HUES64 (cell line): Measurements from ENCODE around the gene TMEM119.
"Not testable (repeated sequence)": the region's sequence is repeated elsewhere in the genome, so short reads cannot be mapped to it uniquely, and the experiment has no call there.

Experiments
- H3K27ac ChIP-seq: 2 replicates; pipeline ENCODE4 v1.7.0; 2013; ENCODE audit warnings: low read depth, low read length, inconsistent platforms
- H3K27me3 ChIP-seq: 2 replicates; pipeline ENCODE4 v1.6.1; 2013; ENCODE audit warnings: mild to moderate bottlenecking, low read length; ENCODE audit not compliant: insufficient read depth
- H3K36me3 ChIP-seq: 2 replicates; pipeline ENCODE4 v1.6.1; 2013; ENCODE audit warnings: mild to moderate bottlenecking, low read length; ENCODE audit not compliant: insufficient read depth
- H3K4me1 ChIP-seq: 2 replicates; pipeline ENCODE4 v1.6.1; 2013; ENCODE audit warnings: mild to moderate bottlenecking, low read length, moderate library complexity; ENCODE audit not compliant: insufficient read depth
- H3K4me3 ChIP-seq: 2 replicates; pipeline ENCODE4 v1.5.1; 2013; ENCODE audit warnings: mild to moderate bottlenecking, low read length, moderate library complexity
- H3K9ac ChIP-seq: 2 replicates; pipeline ENCODE4 v1.6.1; 2013; ENCODE audit warnings: mild to moderate bottlenecking, low read depth, low read length
- H3K9me3 ChIP-seq: 2 replicates; pipeline ENCODE4 v1.6.1; 2013; ENCODE audit warnings: low read depth, low read length; ENCODE audit not compliant: insufficient read depth
- WGBS: fragments of 150-250, 120-280 bp; methylation state at CpG from one replicate; pipeline ENCODE4 v1.1.7; 2013; ENCODE audit warnings: missing lambda C conversion rate; 5-methylcytosine and 5-hydroxymethylcytosine counted together

The TMEM119 gene

DNA sequence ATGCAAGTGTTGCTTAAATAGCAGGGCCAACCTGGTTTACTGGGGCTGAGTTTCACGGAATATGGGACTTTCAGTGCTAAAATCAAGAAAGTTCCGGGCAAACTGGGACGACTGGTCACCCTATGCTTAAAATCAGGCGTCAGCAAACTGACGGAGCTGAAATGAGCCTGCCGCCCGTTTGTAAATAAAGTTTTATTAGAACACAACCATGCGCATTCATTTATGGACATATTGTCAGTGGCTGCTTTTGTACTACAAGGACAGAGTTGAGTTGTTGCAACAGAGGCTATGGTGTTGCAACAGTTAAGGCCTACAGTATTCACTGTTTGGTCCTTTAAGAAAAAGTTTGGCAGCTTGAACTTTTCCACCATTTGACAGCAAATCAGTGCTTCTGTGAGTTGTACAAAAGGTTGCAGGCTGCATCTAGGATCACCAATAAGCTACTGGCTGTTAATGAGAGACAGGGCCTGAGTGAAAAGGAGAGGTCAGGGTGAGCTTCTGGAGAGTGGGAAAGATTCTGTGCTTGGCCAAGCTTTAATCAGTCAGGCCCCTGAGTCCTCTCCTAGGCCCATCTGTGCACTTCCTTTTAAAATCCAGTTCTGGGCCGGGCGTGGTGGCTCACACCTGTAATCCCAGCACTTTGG is 22.5 kb upstream of the TMEM119 start:
- peaks cover 7% of the 10 kb centered on the region; the same call in 1 of the 2 replicates for H3K4me1 ChIP-seq
- H3K27ac ChIP-seq = no peak overlapping the region
- no peak overlapping the region for H3K4me3 ChIP-seq
- 94% methylated on average over 10 of the region's 10 CpGs for WGBS
- H3K27me3 ChIP-seq = no peaks in the 10 kb centered on the region
- H3K36me3 ChIP-seq = no peaks in the 10 kb centered on the region
- no peak overlapping the region for H3K9ac ChIP-seq
- H3K9me3 ChIP-seq = peaks cover 3% of the 10 kb centered on the region; the same call in 1 of the 2 replicates

GRCh38 chr12:108619369-108620160 is 21.7 kb upstream of the TMEM119 start:
- Histone ChIP-seq H3K27me3 (no peaks in the 10 kb centered on the region), H3K36me3 (no peaks in the 10 kb centered on the region), H3K4me1 (peaks cover 5% of the 10 kb centered on the region; the same call in 1 of the 2 replicates), H3K4me3 (no peak overlapping the region), H3K9ac (no peak overlapping the region), H3K27ac (no peak overlapping the region), H3K9me3 (peaks cover 3% of the 10 kb centered on the region; the same call in 1 of the 2 replicates)
- WGBS = 93% methylated on average over 14 of the region's 14 CpGs

DNA sequence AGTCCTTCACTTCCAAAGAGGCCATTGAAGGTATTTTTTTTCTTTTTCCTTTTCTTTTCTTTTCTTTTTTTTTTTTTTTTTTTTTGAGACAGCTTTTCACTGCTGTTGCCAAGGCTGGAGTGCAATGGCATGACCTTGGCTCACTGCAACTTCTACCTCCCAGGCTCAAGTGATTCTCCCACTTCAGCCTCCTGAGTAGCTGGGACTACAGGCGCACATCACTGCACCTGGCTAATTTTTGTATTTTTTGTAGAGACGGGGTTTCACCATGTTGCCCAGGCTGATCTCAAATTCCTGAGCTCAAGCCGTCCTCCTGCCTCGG is 21.0 kb upstream of the TMEM119 start:
- H3K9me3 ChIP-seq, H3K4me3 ChIP-seq, H3K4me1 ChIP-seq, H3K36me3 ChIP-seq, H3K27ac ChIP-seq, H3K9ac ChIP-seq, H3K27me3 ChIP-seq: not testable (repeated sequence)
- WGBS = 92% methylated on average over 4 of the region's 4 CpGs

DNA sequence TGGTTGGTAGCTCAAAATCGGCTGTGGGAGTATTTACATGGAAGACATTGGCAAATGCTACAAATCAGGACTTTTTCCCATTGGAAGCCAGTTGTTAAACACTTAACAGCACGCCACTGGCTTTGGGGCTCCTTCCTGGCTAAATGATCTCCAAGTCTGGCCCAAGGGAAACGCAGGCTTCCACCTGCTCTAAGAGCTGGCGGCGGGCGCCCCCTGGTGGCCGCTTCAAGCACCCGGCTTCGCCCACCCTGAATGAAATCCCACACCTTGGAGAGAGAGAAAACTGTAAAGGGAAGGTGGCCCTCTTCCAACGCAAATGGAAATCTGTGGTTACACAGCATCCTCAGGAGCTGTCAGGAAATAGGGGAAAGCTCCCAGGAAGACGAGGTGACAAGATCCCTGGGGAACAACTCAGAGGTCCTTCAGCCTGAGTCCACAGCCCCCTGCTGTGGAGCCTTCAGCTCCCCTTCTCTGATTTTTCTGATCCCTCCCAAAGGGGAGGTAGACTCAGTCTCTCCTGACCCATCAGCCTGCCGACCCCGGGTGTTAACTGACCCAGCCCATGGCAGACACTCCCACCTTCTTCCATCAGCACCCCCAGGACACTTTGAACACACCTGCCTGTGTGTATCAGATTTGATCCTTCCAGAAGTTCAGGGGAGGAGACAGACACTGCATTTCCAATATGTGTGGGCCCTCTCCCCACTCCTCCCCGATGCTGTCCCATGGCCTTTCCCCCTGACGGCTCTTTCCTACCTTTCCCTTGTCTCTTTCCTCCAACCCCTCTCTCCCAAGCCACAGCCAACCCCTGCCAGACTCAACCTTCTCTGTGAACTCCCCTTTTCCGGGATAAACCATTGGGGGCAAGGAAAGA is 20.4 kb upstream of the TMEM119 start:
- H3K9me3 ChIP-seq = peaks cover 3% of the 10 kb centered on the region; the same call in 1 of the 2 replicates
- no peak overlapping the region for H3K9ac ChIP-seq

DNA sequence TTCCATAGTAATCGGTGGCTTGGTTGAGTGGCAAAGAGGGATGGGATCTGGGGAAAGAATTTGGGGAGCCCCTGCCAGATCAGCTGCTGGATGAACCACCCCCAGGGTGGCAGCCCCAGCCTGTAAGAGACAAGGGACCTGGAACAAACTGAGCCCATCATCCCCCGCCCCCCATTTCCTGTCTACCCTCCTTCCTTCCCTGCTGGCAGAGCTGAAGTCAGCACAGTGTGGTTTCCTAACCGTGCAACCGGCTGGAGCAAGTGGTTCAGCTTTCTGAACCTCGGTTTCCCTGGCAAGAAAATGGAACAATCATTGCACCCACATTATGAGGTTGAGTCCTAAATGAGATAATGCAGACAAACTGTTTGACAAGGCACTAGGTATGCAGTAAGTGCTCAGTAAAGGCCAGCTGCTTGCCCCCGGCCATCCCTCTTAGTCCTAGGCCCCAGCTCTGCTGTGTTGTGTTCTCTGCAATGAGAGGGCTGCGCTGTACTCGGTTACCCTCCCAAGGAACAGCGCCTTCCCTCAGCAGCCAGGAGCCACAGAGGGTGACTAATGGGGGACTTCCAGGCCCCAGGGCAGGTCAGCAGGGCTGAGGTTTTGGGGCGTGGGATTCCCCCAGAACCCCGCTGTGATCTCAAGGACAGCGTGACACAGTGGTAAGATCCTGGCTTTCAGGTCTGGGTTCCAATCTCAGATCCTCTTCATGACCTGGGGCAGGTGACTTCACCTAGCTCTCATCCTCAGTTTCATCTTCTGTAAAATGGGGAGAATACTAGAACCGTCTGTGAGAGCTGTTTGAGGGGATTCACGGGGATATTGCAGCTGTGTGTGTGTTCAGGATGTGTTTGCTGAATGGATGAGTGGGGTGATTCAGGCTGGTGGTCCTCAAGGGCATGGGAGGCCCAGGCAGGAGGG is 19.3 kb upstream of the TMEM119 start:
- Histone ChIP-seq H3K4me3 (no peak overlapping the region), H3K27ac (no peak overlapping the region), H3K4me1 (peaks cover 4% of the 10 kb centered on the region; the same call in 1 of the 2 replicates), H3K36me3 (no peaks in the 10 kb centered on the region), H3K27me3 (no peaks in the 10 kb centered on the region), H3K9ac (no peak overlapping the region), H3K9me3 (peaks cover 3% of the 10 kb centered on the region; the same call in 1 of the 2 replicates)
- 85% methylated on average over 14 of the region's 14 CpGs for WGBS

More for the DNA sequence above, 20.4 kb upstream of the TMEM119 start:
- Histone ChIP-seq H3K27ac (no peak overlapping the region), H3K4me1 (peaks cover 5% of the 10 kb centered on the region; the same call in 1 of the 2 replicates), H3K27me3 (no peaks in the 10 kb centered on the region), H3K4me3 (no peak overlapping the region), H3K36me3 (no peaks in the 10 kb centered on the region)
- WGBS = 25% methylated on average over 16 of the region's 16 CpGs

- Histone ChIP-seq H3K4me3 (no peak overlapping the region), H3K36me3 (no peaks in the 10 kb centered on the region), H3K4me1 (peaks cover 3% of the 10 kb centered on the region; the same call in 1 of the 2 replicates), H3K9me3 (peaks cover 3% of the 10 kb centered on the region; the same call in 1 of the 2 replicates), H3K27me3 (no peaks in the 10 kb centered on the region), H3K27ac (no peak overlapping the region), H3K9ac (no peak overlapping the region)
- 89% methylated on average over 2 of the region's 2 CpGs for WGBS
Measured at GRCh38 chr12:108616359-108616758, 18.5 kb upstream of the TMEM119 start.

DNA sequence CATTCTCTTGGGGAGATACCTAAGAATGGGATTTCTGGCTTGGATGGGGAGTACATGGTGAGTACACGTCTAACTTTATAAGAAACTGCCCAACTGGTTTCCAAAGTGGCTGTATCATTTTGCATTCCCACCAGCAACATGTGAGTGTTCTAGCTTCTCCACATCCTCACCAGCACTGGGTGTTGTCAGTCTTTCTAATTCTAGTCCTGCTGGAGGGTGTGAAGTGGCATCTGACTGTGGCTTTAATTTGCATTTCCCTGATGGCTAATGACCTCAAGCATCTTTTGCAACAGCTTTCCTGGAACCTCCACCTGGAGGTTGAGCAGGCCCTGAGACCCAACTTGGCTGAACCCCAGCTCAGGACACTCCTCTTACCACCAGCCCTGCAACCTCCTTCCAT is 18.0 kb upstream of the TMEM119 start:
- no peak overlapping the region for H3K27ac ChIP-seq
- H3K9me3 ChIP-seq = peaks cover 3% of the 10 kb centered on the region; the same call in 1 of the 2 replicates
- 92% methylated on average over 1 of the region's 1 CpG for WGBS
- no peaks in the 10 kb centered on the region for H3K27me3 ChIP-seq
- no peaks in the 10 kb centered on the region for H3K36me3 ChIP-seq
- no peak overlapping the region for H3K9ac ChIP-seq
- H3K4me3 ChIP-seq = no peak overlapping the region
- peaks cover 3% of the 10 kb centered on the region; the same call in 1 of the 2 replicates for H3K4me1 ChIP-seq

DNA sequence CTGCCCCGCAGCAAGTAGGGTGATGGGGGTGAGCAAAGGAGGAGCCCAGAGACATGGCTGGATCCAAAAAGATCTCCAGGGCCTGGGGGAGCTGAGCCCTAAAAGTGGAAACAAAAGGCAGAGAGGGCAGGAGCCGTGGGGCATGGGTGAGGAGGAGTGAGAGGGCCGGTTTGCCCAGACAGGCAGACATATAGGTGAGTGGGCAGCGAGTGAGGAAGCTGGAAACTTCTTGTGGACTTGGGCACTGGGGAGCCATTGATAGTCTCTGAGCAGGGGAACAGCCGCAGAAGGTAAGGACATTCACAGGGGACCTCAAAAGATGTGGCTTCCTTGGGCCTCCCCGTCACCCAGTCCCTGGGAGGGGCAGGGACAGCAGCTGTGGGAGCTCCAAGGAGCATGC is 16.8 kb upstream of the TMEM119 start:
- WGBS = 92% methylated on average over 6 of the region's 6 CpGs
- no peak overlapping the region for H3K27ac ChIP-seq
- no peak overlapping the region for H3K4me3 ChIP-seq
- H3K9ac ChIP-seq = no peak overlapping the region
- H3K4me1 ChIP-seq = 0 out of 2 replicates have a peak, but pooled peaks cover 3% of the 10 kb centered on the region
- H3K27me3 ChIP-seq = no peaks in the 10 kb centered on the region
- peaks cover 3% of the 10 kb centered on the region; the same call in 1 of the 2 replicates for H3K9me3 ChIP-seq
- no peaks in the 10 kb centered on the region for H3K36me3 ChIP-seq

DNA sequence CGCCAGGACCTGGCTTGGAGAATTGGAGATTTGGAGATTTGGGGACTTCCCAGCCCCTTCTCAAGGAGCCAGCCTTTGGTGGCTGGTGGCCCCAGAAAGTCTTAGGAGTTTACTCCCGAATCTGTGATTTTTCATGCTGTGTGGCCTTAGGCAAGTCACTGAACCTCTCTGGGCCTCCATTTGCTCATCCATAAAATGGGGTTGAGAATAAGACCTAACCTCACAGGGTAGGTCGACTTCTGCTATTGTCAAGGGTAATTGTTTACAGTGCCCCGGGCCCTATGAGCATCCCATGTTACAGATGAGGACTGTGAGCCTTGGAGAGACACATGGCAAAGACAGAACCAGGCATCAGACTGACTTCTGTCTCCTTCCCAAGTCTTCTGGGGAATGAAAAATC is 16.2 kb upstream of the TMEM119 start:
- Histone ChIP-seq H3K27me3 (no peaks in the 10 kb centered on the region), H3K27ac (no peak overlapping the region), H3K36me3 (no peaks in the 10 kb centered on the region), H3K9me3 (peaks cover 3% of the 10 kb centered on the region; the same call in 1 of the 2 replicates), H3K4me3 (no peak overlapping the region), H3K4me1 (0 out of 2 replicates have a peak, but pooled peaks cover 3% of the 10 kb centered on the region), H3K9ac (no peak overlapping the region)
- 88% methylated on average over 4 of the region's 4 CpGs for WGBS

DNA sequence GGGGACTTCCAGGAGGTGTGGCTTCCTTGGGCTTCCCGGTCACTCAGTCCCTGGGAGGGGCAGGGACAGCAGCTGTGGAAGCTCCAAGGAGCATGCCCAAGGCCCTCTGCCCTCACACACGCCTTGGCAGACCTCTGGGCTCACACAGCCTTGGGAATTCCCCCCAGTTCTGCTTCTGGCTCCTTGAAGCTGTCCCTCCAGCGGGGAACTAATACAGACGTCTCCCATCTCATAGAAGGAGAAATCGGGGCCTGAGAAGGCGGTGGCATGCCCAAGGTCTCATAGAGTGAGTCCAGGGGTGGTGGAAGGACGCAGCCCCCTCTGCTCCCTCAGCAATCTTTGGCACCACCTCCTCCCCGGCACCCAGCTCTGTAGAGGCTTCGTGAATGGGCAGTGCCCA is 15.7 kb upstream of the TMEM119 start:
- Histone ChIP-seq H3K4me1 (0 out of 2 replicates have a peak, but pooled peaks cover 3% of the 10 kb centered on the region), H3K4me3 (no peak overlapping the region), H3K27ac (no peak overlapping the region), H3K36me3 (no peaks in the 10 kb centered on the region), H3K9me3 (peaks cover 3% of the 10 kb centered on the region; the same call in 1 of the 2 replicates), H3K27me3 (no peaks in the 10 kb centered on the region), H3K9ac (no peak overlapping the region)
- 80% methylated on average over 9 of the region's 9 CpGs for WGBS
